ENCODE data around the gene ELF2.
A peak's percentile ranks its signal among the peaks of the same experiment; 100 is the strongest.
"Not testable (repeated sequence)": the region's sequence is repeated elsewhere in the genome, so short reads cannot be mapped to it uniquely, and the experiment has no call there.

The ELF2 gene

GRCh38 chr4:139144161-139144859 lies 32.7 kb downstream of the ELF2 start:
- no peak for DNase-seq (ENCODE audit: low spot score)

GRCh38 chr4:139142980-139143379 lies 34.0 kb downstream of the ELF2 start:
- no peak for DNase-seq (ENCODE audit: low spot score)

- DNase-seq (ENCODE audit: low spot score), result no peak
Measured at GRCh38 chr4:139142087-139142486, 34.9 kb downstream of the ELF2 start.

GRCh38 chr4:139137763-139138162 lies 39.3 kb downstream of the ELF2 start:
- DNase-seq (ENCODE audit: low spot score), result no peak

GRCh38 chr4:139134403-139134802 lies 42.6 kb downstream of the ELF2 start:
- DNase-seq (ENCODE audit: low spot score), result no peak

- no peak for DNase-seq (ENCODE audit: low spot score)
Measured at GRCh38 chr4:139131209-139131870, 45.7 kb downstream of the ELF2 start.

- no peak for DNase-seq (ENCODE audit: low spot score)
Measured at GRCh38 chr4:139129206-139129605, 47.8 kb downstream of the ELF2 start.

- no peak for DNase-seq (ENCODE audit: low spot score)
Measured at GRCh38 chr4:139126898-139127297, 50.1 kb downstream of the ELF2 start.

- no peak for DNase-seq (ENCODE audit: low spot score)
Measured at GRCh38 chr4:139123910-139124309, 53.1 kb downstream of the ELF2 start.

- no peak for DNase-seq (ENCODE audit: low spot score)
Measured at GRCh38 chr4:139118365-139118764, 58.7 kb downstream of the ELF2 start.

- no peak for DNase-seq (ENCODE audit: low spot score)
Measured at GRCh38 chr4:139115226-139115625, 61.8 kb downstream of the ELF2 start.

GRCh38 chr4:139114795-139115194 lies 62.2 kb downstream of the ELF2 start:
- not testable (repeated sequence) for DNase-seq (ENCODE audit: low spot score)

GRCh38 chr4:139112650-139113049 lies 64.4 kb downstream of the ELF2 start:
- DNase-seq (ENCODE audit: low spot score), result no peak

- DNase-seq (ENCODE audit: low spot score), result no peak
Measured at GRCh38 chr4:139108567-139109128, 68.4 kb downstream of the ELF2 start.

GRCh38 chr4:139099366-139099982 lies 77.5 kb downstream of the ELF2 start:
- peak; percentile 59 for DNase-seq (ENCODE audit: low spot score)

- DNase-seq (ENCODE audit: low spot score), result no peak
Measured at GRCh38 chr4:139092271-139092670, 84.7 kb downstream of the ELF2 start.

- DNase-seq (ENCODE audit: low spot score), result peak; percentile 41
Measured at GRCh38 chr4:139085141-139085540, 91.9 kb downstream of the ELF2 start.

- DNase-seq (ENCODE audit: low spot score), result no peak
Measured at GRCh38 chr4:139084804-139085093, 92.3 kb downstream of the ELF2 start.

- peak; percentile 83 for DNase-seq (ENCODE audit: low spot score)
Measured at GRCh38 chr4:139083956-139084803, 92.8 kb downstream of the ELF2 start.

GRCh38 chr4:139083607-139083955 lies 93.4 kb downstream of the ELF2 start:
- peak; percentile 53 for DNase-seq (ENCODE audit: low spot score)

- peak; percentile 97 for DNase-seq (ENCODE audit: low spot score)
Measured at GRCh38 chr4:139082750-139083606, 94.0 kb downstream of the ELF2 start.
